Subcutaneous adipose tissue (tissue), 4 donors: ENCODE data around the gene SDSL. TPM values are rescaled to one million over a fixed set of nuclear protein-coding genes. Genes with fewer than 3 reads are reported as not detected.

ENCODE experiments used
- CTCF ChIP-seq: fragments of 450-650 bp; IDR thresholded peaks from one replicate; pipeline ENCODE4 v1.5.1; 2016; ENCODE audit warnings: low read depth, mild to moderate bottlenecking, control low read depth, antibody characterized with exemption, moderate library complexity
- total RNA-seq, 4 donors: library from RNA; depleted of rRNA; stranded (reverse); fragments of >200 nt; gene quantifications; one replicate each; pipeline ENCODE4 v1.1.0, GENCODE V29; 2016

The SDSL gene
- total RNA-seq, 4 donors from 2014 or later = 2.9 to 12.1 (median 6.3) TPM

DNA sequence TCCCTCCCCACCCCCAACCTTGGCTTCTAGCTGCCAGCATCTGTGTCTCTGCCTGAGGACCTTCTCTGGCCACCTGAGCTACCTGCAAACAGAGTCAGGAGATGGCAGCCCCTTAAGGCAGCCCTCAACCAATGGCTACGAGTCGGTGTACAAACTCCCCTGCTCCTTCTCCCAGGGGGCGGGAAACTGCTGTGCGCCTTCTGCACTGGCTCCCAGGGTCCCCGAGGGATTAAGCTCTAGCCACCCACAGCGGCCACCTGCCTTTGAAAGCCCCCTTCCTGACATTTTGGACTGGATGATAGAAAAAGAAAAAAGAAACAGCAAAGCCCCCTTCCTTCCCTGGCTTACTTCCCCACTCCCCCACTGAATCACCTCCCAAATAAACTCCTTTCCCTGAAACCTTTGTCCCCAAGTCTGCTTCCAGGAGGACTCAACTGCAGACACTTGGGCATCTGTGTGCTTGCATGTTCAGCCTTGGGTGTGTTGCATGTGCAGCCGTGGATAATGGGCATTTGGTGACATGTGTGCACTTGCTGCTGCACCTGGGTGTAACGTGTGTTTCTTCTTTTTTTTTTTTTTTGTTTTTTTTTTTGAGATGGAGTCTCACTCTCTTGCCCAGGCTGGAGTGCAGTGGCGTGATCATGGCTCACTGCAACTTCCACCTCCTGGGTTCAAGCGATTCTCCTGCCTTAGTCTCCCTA lies 24.5 kb upstream of the SDSL start:
- TF ChIP-seq CTCF = no peak

DNA sequence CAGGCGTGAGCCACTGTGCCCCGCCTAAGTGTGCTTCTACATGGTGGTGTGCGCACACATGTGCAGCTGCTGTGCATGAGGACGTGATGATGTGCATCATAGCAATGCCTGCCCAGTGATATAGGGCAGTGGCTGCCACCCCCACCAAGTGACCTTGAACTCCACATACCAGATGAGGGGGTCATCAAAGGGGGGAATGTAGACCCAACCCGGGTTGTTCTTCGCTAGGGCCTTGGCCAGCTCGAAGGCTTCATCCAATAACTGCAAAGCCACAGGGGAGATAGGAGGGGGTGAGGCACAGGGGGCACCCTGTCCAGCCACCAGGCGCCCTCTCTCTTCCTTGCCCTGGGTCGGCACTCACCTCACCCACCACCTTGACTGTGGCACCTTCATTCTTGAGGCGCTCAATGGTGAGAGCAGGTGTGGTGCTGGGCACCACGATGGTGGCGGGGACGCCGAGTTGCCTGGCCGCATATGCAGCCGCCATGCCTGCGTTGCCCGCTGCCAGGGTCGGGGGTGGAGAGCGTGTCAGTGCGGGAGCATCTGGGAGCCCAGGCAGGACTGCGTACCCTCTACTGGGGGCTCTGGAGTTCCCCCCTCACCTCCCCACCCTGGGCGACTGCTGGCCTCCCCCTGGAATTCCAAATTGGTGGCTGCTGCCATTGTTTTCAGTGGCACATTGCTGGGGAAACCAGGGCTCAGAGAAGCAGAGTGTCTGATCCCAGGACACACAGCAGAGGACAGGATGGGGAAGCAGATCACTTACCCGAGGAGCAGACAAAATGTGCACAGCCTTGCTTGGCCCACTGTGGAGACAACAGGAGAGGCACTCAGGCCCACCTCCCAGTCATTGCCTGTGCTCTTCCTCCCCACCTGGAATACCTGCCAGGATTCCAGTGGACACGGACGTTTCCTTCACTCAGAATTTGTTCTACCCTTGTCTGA lies 23.6 kb upstream of the SDSL start:
- TF ChIP-seq CTCF = no peak

- no peak for TF ChIP-seq CTCF
Measured at GRCh38 chr12:113399490-113399889, 22.7 kb upstream of the SDSL start.

GRCh38 chr12:113400362-113400761 lies 21.8 kb upstream of the SDSL start:
- TF ChIP-seq CTCF = no peak

DNA sequence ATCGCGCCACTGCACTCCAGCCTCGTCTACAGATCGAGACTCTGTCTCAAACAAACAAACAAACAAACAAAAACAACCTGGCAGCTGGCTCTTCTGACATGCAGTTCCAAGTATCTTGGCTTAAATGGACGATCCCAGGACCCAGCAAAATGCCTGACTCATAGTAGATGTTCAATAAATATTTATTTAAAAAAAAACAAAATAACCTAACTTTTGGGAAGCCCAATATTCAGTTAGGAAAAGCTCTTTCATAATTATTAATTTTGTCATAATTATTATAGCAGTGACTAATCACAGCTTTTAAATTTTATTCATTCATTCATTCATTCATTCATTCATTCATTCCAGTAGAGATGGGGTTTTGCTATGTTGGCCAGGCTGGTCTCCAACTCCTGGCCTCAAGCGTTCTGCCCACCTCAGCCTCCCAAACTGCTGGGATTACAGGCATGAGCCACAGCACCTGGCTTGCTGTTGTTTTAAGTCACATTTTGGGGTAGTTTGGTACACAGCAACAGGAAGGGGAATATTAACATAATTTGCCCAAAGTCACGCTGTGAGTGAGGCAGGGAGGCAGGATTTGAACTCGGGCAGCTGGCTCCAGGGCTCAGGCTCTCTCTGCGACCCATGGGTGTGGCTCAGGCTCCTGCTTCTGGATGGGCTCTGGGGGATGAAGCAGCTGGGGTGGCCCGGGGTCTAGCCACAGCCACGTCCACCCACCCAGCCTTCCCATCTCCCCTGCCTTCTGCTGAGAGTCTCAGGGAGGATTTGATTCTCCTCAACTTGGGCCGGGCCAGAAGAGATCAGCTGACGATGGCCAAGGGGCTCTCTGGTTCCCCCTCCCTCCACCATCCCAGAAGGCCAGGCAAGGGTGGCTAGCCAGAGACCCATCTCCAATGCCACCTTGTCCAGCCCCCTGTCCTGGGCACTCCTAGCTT lies 20.8 kb upstream of the SDSL start:
- no peak for TF ChIP-seq CTCF

GRCh38 chr12:113402586-113403260 lies 19.5 kb upstream of the SDSL start:
- TF ChIP-seq CTCF = no peak
